WI38 (cell line): ENCODE data around the gene POMT1.
A peak's percentile ranks its signal among the peaks of the same experiment; 100 is the strongest.
"Not testable (repeated sequence)": the region's sequence is repeated elsewhere in the genome, so short reads cannot be mapped to it uniquely, and the experiment has no call there.

Source experiments
- H3K4me3 ChIP-seq: 2 replicates; pipeline ENCODE4 v1.5.1; 2011; ENCODE audit warnings: low read depth, mild to moderate bottlenecking, control low read depth, low read length
- TF ChIP-seq, protein P1 (sequence below): IDR thresholded peaks from 2 replicates; pipeline ENCODE4 v1.5.1; 2012; ENCODE audit warnings: low read depth, mild to moderate bottlenecking, control low read depth, low read length

POMT1 gene

DNA sequence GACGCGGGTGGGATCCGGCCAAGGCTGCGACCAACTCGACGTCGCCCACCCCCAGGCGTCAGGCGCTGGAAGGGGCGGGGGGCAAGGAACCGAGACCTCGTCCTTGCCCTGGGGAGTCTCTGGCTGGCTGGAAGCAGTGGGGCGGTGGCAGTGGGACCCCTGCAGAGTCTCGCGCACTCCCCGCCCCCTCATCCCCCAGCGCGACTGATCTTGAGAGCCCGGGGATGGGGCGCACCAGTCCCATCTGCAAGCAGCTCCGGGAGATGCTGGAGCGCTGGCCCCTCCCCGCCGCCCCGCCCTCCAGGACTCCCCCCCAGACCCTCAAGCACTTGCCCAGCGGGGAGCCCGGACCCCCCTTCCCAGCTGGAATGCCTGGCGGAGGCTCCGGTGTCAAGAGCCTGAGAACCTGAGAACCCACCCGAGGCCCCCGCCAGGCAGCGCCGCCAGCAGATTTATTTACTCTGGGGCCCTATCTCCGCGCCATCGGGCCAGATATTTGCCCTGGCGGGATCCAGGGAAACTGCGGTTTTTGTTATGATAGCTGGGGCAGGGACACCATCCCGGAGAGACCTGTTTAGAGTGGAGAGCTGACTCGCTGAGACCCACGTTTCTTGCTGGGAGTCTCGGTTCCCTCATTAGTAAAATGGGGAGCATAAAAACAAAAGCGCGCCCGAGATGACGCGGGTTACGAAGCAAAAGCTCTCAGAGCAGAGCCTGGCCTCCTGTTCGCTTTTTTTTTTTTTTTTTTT, 43.8 kb downstream of the POMT1 start:
- peak overlapping the region; percentile 48 for H3K4me3 ChIP-seq
- TF ChIP-seq, protein P1, sequence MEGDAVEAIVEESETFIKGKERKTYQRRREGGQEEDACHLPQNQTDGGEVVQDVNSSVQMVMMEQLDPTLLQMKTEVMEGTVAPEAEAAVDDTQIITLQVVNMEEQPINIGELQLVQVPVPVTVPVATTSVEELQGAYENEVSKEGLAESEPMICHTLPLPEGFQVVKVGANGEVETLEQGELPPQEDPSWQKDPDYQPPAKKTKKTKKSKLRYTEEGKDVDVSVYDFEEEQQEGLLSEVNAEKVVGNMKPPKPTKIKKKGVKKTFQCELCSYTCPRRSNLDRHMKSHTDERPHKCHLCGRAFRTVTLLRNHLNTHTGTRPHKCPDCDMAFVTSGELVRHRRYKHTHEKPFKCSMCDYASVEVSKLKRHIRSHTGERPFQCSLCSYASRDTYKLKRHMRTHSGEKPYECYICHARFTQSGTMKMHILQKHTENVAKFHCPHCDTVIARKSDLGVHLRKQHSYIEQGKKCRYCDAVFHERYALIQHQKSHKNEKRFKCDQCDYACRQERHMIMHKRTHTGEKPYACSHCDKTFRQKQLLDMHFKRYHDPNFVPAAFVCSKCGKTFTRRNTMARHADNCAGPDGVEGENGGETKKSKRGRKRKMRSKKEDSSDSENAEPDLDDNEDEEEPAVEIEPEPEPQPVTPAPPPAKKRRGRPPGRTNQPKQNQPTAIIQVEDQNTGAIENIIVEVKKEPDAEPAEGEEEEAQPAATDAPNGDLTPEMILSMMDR = 0 out of 2 replicates have a peak, but pooled peaks have one; percentile 11

DNA sequence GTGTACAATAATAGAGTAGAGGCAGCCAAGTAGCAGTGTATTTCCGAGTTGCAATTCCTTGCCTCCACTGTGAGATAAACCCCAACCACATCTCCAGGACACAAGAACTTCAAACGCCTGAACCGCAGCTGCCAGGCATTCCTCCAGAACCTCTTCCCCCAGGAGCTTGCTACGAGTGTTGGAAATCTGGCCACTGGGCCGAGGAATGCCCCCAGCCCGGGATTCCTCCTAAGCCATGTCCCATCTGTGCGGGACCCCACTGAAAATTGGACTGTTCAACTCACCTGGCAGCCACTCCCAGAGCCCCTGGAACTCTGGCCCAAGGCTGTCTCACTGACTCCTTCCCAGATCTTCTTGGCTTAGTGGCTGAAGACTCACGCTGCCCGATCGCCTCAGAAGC, 46.5 kb downstream of the POMT1 start:
- not testable (repeated sequence) for H3K4me3 ChIP-seq

DNA sequence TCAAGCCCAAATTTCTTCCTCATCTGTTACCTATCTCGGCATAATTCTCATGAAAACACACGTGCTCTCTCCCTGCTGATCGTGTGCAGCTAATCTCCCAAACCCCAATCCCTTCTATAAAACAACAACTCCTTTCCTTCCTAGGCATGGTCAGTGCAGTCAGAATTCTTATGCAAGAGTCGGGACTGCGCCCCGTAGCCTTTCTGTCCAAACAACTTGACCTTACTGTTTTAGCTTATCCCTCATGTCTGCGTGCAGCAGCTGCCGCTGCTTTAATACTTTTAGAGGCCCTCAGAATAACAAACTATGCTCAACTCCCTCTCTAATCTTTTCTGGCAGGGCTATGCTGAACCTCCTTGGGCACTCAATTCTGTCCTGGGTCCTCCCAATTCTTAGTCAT, 47.7 kb downstream of the POMT1 start:
- H3K4me3 ChIP-seq = not testable (repeated sequence)

DNA sequence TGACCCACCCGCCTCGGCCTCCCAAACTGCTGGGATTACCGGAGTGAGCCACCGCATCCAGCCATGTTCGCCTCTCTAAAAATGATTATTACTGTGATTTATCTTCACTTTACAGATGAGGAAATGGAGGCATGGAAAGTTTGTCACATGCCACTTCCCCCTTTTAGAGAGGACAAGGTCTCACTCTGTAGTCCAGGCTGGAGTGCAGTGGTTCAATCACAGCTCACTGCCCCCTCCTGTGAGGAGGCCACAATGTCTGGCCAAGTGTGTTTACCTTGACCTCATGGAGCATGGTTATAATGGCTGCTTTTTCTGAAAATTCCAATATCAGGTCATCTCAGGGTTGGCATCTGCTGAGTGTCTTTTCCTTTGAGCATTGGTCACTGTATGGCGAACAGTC, 49.3 kb downstream of the POMT1 start:
- TF ChIP-seq, protein P1 = no peak
- H3K4me3 ChIP-seq = no peak overlapping the region

DNA sequence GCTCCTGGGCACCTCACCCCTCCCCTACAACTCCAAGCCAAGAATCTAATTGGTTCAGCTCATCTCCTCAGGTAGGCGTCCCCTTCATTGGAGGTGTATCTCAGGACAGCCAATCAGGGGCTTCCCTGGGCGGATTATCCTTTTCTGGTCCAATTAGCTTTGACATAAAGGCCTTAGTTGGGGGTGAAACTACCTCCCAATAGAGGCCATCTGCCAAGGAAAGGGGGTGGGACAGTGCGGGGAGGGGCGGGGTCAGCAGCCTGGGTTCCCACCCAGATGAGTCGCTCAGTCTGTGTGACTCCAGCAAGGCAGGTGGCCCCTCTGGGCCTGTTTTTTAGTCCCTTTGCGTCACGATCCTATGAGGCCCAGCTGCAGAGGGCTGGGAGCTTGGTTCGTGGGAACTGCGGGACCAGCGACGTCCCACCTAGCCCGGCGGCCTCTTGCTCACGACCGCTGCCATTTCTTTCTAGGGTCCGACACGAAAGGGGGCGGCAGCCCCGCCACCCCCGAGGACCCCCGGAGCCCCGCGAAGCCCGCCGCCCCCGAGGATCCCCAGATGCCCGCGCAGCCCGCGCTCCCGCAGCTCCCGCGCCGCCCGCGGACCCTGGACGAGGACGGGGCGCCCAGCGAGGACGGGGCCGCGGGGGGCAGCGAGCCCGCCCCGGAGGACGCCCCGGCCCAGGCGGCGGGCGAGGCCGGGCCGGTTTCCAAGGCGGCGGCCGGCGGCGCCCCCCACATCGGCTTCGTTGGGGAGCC, 51.5 kb downstream of the POMT1 start:
- no peak overlapping the region for H3K4me3 ChIP-seq
- TF ChIP-seq, protein P1 = no peak

DNA sequence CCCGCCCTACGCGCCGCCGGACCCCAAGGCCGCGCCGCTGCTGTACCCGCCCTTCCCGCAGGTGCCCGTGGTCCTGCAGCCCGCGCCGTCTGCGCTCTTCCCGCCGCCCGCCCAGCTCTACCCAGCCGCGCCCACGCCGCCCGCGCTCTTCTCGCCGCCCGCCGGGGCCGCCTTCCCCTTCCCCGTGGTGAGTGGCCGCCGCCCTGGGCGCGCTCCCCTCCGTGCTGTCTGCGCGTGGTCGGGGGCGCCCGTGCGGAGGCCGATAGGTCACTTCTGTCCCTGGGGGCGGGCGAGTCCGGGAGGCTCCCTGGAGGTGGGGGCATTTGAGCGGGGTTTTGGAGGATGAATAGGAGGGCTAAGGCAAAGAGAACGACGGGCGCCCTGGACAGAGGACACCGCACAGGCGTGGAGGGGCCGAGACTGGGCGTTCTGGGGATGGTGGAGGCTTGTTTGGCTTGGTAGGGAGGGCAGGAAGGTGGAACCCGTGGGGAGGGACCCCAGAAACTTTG, 52.2 kb downstream of the POMT1 start:
- TF ChIP-seq, protein P1 = no peak
- no peak overlapping the region for H3K4me3 ChIP-seq

DNA sequence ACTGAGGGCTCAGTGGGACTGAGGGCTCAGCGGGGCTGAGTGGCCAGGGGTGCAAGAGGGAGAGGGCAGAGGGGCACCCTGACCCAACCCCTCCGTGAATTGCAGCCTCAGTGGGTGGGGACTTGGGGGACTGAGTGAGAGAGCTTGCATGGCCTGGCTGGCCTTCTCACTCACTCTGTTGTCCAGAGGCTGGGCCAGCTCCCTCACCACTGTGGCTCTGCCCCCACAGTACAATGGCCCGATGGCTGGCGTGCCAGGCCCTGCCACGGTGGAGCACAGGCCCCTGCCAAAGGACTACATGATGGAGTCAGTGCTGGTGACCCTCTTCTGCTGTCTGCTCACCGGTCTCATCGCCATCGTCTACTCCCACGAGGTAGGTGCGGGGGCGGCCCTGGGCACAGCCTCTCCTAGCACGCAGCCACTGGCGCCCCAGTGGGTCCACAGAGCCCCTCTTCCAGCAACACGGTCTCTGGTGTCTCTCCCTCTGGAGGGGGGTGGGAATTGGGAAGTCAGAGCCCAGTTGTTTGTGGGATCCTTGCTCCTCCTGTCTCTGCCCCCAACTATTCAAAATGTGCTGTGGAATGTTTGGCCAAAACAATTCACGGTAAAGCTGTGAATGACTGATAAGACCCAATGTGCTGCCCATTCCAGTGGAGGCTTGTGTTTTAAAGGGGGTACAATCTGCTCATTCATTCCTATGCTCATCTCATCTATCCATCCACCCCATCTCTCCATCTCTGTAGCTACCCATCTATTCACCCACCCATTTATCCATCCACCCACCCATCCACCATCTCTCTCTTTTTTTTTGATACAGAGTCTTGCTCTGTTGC, 53.3 kb downstream of the POMT1 start:
- TF ChIP-seq, protein P1 = no peak
- no peak overlapping the region for H3K4me3 ChIP-seq
